SU-DHL-6 (cell line): ENCODE measurements around the gene MPHOSPH9.
A peak's percentile ranks its signal among the peaks of the same experiment; 100 is the strongest.

Source experiments
- H2AFZ ChIP-seq: fragments of 200-600 bp; sonication (generic); 2 replicates; pipeline ENCODE4 v1.6.1; 2014; ENCODE audit warnings: low read depth, mild to moderate bottlenecking, moderate library complexity, mixed read lengths, antibody characterized with exemption, low read length; ENCODE audit not compliant: severe bottlenecking
- H3F3A ChIP-seq: fragments of 200-600 bp; shearing (Covaris generic); 2 replicates; pipeline ENCODE4 v1.6.0; 2016; ENCODE audit warnings: antibody characterized with exemption, mild to moderate bottlenecking; ENCODE audit not compliant: insufficient read depth
- H3K27ac ChIP-seq: fragments of 200-600 bp; sonication (generic); 2 replicates; pipeline ENCODE4 v1.5.1; 2016; ENCODE audit warnings: low read depth, mild to moderate bottlenecking, low read length, moderate library complexity, mixed read lengths
- H3K27me3 ChIP-seq: fragments of 200-600 bp; sonication (generic), shearing (Covaris generic); 2 replicates; pipeline ENCODE4 v1.6.0; 2014; ENCODE audit warnings: mild to moderate bottlenecking, low read length
- H3K36me3 ChIP-seq: fragments of 200-600 bp; sonication (generic); 2 replicates; pipeline ENCODE4 v1.6.1; 2014; ENCODE audit warnings: mild to moderate bottlenecking, low read length, mixed read lengths
- H3K4me2 ChIP-seq: fragments of 300-600, 200-600 bp; shearing (Covaris generic), sonication (generic); 2 replicates; pipeline ENCODE4 v1.6.0; 2014; ENCODE audit warnings: low read length, low read depth, mild to moderate bottlenecking; ENCODE audit not compliant: poor library complexity, severe bottlenecking
- H3K4me3 ChIP-seq: fragments of 200-600 bp; sonication (generic); 2 replicates; pipeline ENCODE4 v1.5.1; 2014; ENCODE audit warnings: antibody characterized with exemption, low read length, mild to moderate bottlenecking, mixed read lengths; ENCODE audit not compliant: insufficient read depth, poor library complexity, severe bottlenecking
- H3K79me2 ChIP-seq: fragments of 200-600 bp; sonication (generic); 2 replicates; pipeline ENCODE4 v1.6.1; 2014; ENCODE audit warnings: mild to moderate bottlenecking, low read length, moderate library complexity; ENCODE audit not compliant: insufficient read depth
- H3K9ac ChIP-seq: fragments of 200-600 bp; sonication (generic); 2 replicates; pipeline ENCODE4 v1.7.0; 2014; ENCODE audit warnings: mild to moderate bottlenecking, low read length
- H3K9me2 ChIP-seq: fragments of 200-600 bp; sonication (generic); replicated peaks from 2 replicates; pipeline ENCODE4 v1.6.1; 2014; ENCODE audit warnings: low read length; ENCODE audit not compliant: insufficient read depth
- H3K9me3 ChIP-seq: fragments of 200-600 bp; sonication (generic); 2 replicates; pipeline ENCODE4 v1.6.1; 2014; ENCODE audit warnings: low read length, mixed read lengths; ENCODE audit not compliant: insufficient read depth
- H4K20me1 ChIP-seq: fragments of 200-600 bp; sonication (generic); 2 replicates; pipeline ENCODE4 v1.6.1; 2014; ENCODE audit warnings: low read depth, mild to moderate bottlenecking, antibody characterized with exemption, low read length, moderate library complexity, mixed read lengths
- EZH2phosphoT487 ChIP-seq: fragments of 200-600 bp; sonication (generic), shearing (Covaris generic); conservative IDR thresholded peaks from 2 replicates; pipeline ENCODE4 v1.6.1; 2018; ENCODE audit warnings: mild to moderate bottlenecking, antibody characterized with exemption, low read length, moderate library complexity, mixed read lengths
- TF ChIP-seq, protein P1 (sequence below): fragments of 200-600 bp; sonication (generic); IDR thresholded peaks from one replicate; pipeline ENCODE4 v1.5.1; 2017; ENCODE audit warnings: antibody characterized with exemption, mild to moderate bottlenecking, low read length, moderate library complexity; ENCODE audit not compliant: insufficient read depth, poor library complexity, severe bottlenecking

MPHOSPH9 gene

DNA sequence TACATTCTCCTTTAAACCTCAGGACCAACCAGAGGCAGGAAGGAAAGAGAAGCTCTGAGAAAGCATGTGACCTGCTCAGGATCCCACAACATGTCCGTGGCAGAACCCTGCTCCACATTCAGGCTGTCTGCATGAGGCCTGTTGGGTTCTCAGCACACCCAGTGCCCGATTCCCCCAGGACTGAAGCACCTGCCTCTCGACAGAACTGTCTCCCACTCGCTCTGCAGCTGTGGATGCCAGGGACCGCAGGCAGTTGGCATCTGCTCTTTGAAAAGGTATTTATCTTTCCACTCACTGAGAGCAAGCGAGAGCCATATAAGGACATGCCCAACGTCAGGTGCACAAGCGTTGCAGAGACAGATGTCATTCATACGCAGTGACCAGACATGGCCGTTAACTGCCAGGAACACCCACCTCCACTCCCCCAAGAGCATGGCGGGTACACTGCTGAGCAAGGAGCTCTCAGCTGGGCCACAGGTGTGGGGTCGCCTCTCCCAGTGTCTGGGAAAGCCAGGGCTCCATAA, 101.0 kb downstream of the MPHOSPH9 start:
- peak overlapping the region; percentile 52 for H2AFZ ChIP-seq
- no peaks in the 10 kb centered on the region for H3K27me3 ChIP-seq
- TF ChIP-seq, protein P1, sequence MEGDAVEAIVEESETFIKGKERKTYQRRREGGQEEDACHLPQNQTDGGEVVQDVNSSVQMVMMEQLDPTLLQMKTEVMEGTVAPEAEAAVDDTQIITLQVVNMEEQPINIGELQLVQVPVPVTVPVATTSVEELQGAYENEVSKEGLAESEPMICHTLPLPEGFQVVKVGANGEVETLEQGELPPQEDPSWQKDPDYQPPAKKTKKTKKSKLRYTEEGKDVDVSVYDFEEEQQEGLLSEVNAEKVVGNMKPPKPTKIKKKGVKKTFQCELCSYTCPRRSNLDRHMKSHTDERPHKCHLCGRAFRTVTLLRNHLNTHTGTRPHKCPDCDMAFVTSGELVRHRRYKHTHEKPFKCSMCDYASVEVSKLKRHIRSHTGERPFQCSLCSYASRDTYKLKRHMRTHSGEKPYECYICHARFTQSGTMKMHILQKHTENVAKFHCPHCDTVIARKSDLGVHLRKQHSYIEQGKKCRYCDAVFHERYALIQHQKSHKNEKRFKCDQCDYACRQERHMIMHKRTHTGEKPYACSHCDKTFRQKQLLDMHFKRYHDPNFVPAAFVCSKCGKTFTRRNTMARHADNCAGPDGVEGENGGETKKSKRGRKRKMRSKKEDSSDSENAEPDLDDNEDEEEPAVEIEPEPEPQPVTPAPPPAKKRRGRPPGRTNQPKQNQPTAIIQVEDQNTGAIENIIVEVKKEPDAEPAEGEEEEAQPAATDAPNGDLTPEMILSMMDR: no peak
- TF ChIP-seq EZH2phosphoT487: no peak
- no peaks in the 10 kb centered on the region for H3K79me2 ChIP-seq
- H3K4me3 ChIP-seq: no peak overlapping the region
- H3F3A ChIP-seq: no peaks in the 10 kb centered on the region
- H3K9me2 ChIP-seq: no peaks in the 10 kb centered on the region
- peak overlapping the region; percentile 12 for H3K4me2 ChIP-seq
- no peaks in the 10 kb centered on the region for H4K20me1 ChIP-seq
- H3K9ac ChIP-seq: no peak overlapping the region
- H3K27ac ChIP-seq: peak overlapping the region; percentile 11; the same call in 1 of the 2 replicates
- H3K9me3 ChIP-seq: no peaks in the 10 kb centered on the region
- no peaks in the 10 kb centered on the region for H3K36me3 ChIP-seq

DNA sequence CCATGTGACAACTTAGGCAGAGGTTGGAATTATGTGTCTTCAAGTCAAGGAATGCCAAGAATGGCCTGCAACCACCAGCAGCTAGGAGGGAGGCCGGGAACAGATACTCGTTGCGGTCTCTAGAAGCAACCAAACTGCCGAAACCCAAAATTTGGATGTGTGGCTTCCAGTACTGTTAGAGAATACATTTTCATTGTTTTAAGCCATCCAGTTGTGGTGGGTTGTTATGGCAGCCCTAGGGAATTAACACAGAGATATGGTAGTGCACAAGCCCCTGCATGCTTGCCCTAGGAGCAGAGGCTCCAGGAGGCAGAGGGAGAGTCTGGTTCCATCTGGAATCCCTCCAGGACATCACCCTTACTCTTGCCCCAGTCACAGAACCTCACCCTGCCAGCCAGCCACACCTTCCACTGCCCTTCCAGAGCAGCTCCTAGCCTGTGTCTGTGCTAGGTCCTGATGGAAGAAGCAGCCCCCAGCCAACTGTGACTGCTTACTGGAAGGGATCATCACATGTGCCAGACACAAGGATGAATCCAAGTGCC, 101.6 kb downstream of the MPHOSPH9 start:
- Histone ChIP-seq H3K9ac (no peak overlapping the region), H3K27ac (peak overlapping the region; percentile 11; the same call in 1 of the 2 replicates), H3K27me3 (no peaks in the 10 kb centered on the region), H3K79me2 (no peaks in the 10 kb centered on the region), H3K4me2 (peak overlapping the region; percentile 12), H3K36me3 (no peaks in the 10 kb centered on the region), H2AFZ (no peak overlapping the region), H3K9me2 (no peaks in the 10 kb centered on the region), H3K4me3 (no peak overlapping the region), H4K20me1 (no peaks in the 10 kb centered on the region), H3K9me3 (no peaks in the 10 kb centered on the region), H3F3A (no peaks in the 10 kb centered on the region)
- no peak for TF ChIP-seq EZH2phosphoT487
- TF ChIP-seq, protein P1: no peak

DNA sequence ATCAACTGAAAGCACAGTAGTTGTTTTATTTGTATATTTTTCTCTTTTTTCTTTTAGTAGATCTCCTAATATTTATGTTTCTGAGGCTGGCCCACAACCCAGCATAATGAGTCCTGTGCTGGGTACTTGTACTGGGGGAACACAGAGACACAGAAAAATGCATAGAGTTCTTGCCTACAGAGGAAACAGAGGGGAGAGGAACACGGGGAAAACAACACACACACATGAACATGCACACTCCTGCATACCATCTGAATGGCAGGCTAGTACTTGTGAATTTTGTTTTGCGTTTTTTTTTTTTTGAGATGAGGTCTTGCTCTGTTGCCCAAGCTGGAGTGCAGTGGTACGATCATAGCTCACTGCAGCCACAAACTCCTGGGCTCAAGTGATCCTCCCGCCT, 103.3 kb downstream of the MPHOSPH9 start:
- H3K9ac ChIP-seq: no peak overlapping the region
- H2AFZ ChIP-seq: no peak overlapping the region
- H3K27me3 ChIP-seq: no peaks in the 10 kb centered on the region
- no peak overlapping the region for H3K27ac ChIP-seq
- H3K9me2 ChIP-seq: no peaks in the 10 kb centered on the region
- H3K4me3 ChIP-seq: no peak overlapping the region
- H3F3A ChIP-seq: no peaks in the 10 kb centered on the region
- no peaks in the 10 kb centered on the region for H4K20me1 ChIP-seq
- H3K36me3 ChIP-seq: no peaks in the 10 kb centered on the region
- TF ChIP-seq, protein P1: no peak
- no peak for TF ChIP-seq EZH2phosphoT487
- no peaks in the 10 kb centered on the region for H3K9me3 ChIP-seq
- no peaks in the 10 kb centered on the region for H3K79me2 ChIP-seq
- no peak overlapping the region for H3K4me2 ChIP-seq
